Ishikawa (cell line): ENCODE results near the gene TCTN3.

Experiments
- CEBPB ChIP-seq: IDR thresholded peaks from 2 replicates; pipeline ENCODE4 v1.6.1; 2012
- CREB1 ChIP-seq: IDR thresholded peaks from 2 replicates; pipeline ENCODE4 v1.6.1; 2012; ENCODE audit warnings: low read depth
- EGR1 ChIP-seq: IDR thresholded peaks from 2 replicates; pipeline ENCODE4 v1.6.1; 2012
- EP300 ChIP-seq: IDR thresholded peaks from 2 replicates; pipeline ENCODE4 v1.6.1; 2012; ENCODE audit warnings: borderline replicate concordance
- FOXM1 ChIP-seq: IDR thresholded peaks from 2 replicates; pipeline ENCODE4 v1.6.1; 2012; ENCODE audit warnings: low read depth, borderline replicate concordance
- RAD21 ChIP-seq: IDR thresholded peaks from 2 replicates; pipeline ENCODE4 v1.6.1; 2012; ENCODE audit warnings: low read depth
- TAF1 ChIP-seq: IDR thresholded peaks from 2 replicates; pipeline ENCODE4 v1.6.1; 2012; ENCODE audit warnings: low read depth, mild to moderate bottlenecking
- TEAD4 ChIP-seq: IDR thresholded peaks from 2 replicates; pipeline ENCODE4 v1.6.1; 2012
- YY1 ChIP-seq: IDR thresholded peaks from 2 replicates; pipeline ENCODE4 v1.6.1; 2012; ENCODE audit warnings: low read depth
- TF ChIP-seq, protein P1 (sequence below): IDR thresholded peaks from 2 replicates; pipeline ENCODE4 v1.6.1; 2012; ENCODE audit warnings: low read depth, mild to moderate bottlenecking
- TF ChIP-seq, protein P2 (sequence below): IDR thresholded peaks from 2 replicates; pipeline ENCODE4 v1.6.1; 2012
- TF ChIP-seq, protein P3 (sequence below): IDR thresholded peaks from 2 replicates; pipeline ENCODE4 v1.6.1; 2012

DNA sequence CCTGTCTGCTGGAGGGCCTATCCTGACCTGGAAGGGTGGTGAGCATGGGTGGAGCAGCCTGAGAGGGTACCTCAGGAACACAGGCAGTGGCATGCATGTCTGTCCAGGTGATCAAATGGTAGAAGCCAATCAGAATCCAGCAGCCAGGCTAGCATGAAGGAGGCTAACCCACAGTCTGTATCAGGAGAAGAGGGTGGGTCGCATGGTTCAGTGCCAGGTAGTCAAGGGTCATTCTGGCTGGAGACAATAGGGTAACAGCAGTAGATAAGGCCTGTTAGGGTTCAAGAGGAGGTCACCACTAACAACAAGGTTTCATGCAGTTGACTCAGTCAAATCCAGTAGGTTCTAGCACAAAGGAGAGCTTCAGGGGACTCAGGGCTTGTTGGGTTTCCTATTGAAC, 47.6 kb downstream of the TCTN3 start:
- TF ChIP-seq CEBPB, result no peak
- TF ChIP-seq TAF1, result no peak
- TF ChIP-seq EP300, result no peak
- TF ChIP-seq YY1, result no peak
- TF ChIP-seq, protein P1, sequence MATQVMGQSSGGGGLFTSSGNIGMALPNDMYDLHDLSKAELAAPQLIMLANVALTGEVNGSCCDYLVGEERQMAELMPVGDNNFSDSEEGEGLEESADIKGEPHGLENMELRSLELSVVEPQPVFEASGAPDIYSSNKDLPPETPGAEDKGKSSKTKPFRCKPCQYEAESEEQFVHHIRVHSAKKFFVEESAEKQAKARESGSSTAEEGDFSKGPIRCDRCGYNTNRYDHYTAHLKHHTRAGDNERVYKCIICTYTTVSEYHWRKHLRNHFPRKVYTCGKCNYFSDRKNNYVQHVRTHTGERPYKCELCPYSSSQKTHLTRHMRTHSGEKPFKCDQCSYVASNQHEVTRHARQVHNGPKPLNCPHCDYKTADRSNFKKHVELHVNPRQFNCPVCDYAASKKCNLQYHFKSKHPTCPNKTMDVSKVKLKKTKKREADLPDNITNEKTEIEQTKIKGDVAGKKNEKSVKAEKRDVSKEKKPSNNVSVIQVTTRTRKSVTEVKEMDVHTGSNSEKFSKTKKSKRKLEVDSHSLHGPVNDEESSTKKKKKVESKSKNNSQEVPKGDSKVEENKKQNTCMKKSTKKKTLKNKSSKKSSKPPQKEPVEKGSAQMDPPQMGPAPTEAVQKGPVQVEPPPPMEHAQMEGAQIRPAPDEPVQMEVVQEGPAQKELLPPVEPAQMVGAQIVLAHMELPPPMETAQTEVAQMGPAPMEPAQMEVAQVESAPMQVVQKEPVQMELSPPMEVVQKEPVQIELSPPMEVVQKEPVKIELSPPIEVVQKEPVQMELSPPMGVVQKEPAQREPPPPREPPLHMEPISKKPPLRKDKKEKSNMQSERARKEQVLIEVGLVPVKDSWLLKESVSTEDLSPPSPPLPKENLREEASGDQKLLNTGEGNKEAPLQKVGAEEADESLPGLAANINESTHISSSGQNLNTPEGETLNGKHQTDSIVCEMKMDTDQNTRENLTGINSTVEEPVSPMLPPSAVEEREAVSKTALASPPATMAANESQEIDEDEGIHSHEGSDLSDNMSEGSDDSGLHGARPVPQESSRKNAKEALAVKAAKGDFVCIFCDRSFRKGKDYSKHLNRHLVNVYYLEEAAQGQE, result no peak
- TF ChIP-seq TEAD4, result no peak
- no peak for TF ChIP-seq EGR1
- no peak for TF ChIP-seq RAD21
- TF ChIP-seq FOXM1, result no peak
- TF ChIP-seq, protein P2, sequence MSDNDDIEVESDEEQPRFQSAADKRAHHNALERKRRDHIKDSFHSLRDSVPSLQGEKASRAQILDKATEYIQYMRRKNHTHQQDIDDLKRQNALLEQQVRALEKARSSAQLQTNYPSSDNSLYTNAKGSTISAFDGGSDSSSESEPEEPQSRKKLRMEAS, result no peak
- no peak for TF ChIP-seq CREB1
- TF ChIP-seq, protein P3, sequence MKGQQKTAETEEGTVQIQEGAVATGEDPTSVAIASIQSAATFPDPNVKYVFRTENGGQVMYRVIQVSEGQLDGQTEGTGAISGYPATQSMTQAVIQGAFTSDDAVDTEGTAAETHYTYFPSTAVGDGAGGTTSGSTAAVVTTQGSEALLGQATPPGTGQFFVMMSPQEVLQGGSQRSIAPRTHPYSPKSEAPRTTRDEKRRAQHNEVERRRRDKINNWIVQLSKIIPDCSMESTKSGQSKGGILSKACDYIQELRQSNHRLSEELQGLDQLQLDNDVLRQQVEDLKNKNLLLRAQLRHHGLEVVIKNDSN, result no peak
